Activated T-cell treated with anti-CD3 and anti-CD28 coated beads for 4 hours (primary cell): ENCODE measurements around the gene LELP1.
"Not testable (repeated sequence)": the region's sequence is repeated elsewhere in the genome, so short reads cannot be mapped to it uniquely, and the experiment has no call there.

Source experiments
- DNase-seq: peaks from one replicate; pipeline ENCODE4 v3.0.0-alpha.2; 2020

Gene LELP1

DNA sequence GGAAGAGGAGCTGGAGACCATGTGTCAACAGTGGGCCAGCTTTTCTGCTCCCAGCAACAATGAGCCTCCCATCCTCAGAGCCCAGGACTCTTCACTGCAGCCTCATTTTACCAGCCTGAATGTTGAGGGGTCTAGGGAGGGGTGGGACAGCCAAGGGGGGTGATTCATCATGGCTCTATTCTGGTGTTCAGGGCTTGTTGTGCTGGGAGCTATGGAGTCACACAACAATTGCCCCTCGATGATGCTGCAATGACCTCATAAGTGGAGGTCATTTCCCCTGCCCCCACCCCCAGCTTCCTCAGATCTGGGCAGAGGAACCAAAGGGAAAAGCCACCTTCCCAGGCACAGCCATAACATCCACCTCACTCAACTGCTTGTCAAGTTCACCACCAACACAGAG is at the start of gene LELP1:
Gene LELP1 (plus strand): TSS at position 301 of the 400 bp plus-strand sequence. CDS start 1,278 bp downstream, outside the sequence.
- DNase-seq: no peak

- no peak for DNase-seq
These were observed 47.7 kb upstream of the LELP1 start for GRCh38 chr1:153155541-153155940.

GRCh38 chr1:153168686-153169085 is 34.5 kb upstream of the LELP1 start:
- no peak for DNase-seq

DNA sequence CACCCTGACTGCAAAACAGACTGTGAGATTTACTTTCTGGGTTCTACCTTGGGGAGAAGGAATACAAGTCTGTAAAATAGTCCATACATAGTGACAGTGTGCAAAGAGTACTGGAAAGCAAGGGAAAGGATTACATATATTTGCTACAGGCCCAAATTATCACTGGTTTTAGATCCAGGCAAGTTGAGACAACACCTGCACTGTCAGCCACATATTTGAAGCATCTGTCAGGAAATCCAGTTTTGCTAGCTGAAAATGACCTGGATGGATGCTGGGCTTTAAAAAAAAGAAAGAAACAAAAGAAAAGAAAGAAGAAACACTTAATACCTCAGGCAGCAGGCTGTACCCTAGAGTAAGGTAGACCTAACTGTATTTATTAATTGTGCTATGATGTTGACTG is 28.6 kb upstream of the LELP1 start:
- no peak for DNase-seq

- DNase-seq: no peak
These were observed 24.3 kb upstream of the LELP1 start for GRCh38 chr1:153178922-153179321.

GRCh38 chr1:153180556-153180955 is 22.7 kb upstream of the LELP1 start:
- DNase-seq: no peak

GRCh38 chr1:153188301-153188700 is 14.9 kb upstream of the LELP1 start:
- not testable (repeated sequence) for DNase-seq

DNA sequence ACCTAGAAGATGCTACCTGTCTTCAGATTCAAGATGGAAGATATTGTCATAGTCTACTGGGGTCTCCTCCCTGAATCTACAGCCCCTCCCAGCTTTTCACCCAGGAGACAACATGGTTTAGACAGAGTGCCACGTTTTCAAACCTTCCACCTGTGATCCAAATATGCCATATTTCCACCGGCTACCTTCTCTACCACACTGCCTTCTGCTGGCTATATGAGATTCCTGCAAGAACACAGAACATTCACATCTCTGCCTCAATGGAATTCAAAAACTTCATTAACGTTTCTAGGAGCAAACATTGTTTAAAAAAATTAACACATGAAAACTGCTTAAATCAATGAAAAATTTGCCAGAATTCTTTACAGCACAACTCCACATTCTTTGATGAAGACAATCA is 12.9 kb upstream of the LELP1 start:
- no peak for DNase-seq

DNA sequence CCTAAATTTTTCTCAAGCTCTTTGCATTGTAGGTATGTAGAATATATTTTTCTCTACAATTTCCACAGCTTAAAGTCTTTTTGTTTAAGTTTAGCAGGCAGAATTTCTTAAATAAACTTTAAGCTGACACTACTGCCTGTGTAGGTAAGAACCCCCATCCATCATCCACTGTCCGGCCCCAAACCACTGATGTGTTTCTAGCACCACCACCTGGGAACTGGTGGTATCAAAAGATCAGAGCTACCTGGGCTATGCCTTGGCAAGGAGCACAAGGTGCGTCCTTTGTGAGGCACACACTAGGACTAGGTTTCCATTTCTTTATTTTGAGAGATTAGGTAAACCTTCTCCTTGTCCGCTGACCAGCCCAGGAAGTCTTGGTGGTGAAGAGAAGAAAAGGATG is 10.5 kb upstream of the LELP1 start:
- DNase-seq: no peak

- DNase-seq: no peak
These were observed 8.7 kb upstream of the LELP1 start for GRCh38 chr1:153194331-153195050.

DNA sequence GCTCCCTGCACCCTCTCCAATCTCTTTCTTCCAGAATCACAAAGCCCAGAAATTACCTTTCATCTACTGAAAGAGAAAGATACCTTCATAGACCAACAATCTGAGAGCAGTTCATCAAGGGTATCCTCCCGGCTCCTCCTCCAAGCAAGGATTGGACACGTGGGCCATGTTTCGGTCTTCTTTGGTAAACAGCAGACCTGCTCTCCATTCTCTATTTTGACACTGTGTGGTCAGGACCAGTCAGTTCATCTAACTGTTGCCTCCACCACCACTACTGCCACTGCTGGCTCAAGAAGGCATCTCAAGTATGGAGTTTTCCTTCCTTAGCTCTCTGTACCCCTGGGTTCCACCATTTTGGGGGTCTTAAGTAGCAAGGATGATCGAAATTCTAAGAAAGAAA is 8.0 kb upstream of the LELP1 start:
- no peak for DNase-seq

DNA sequence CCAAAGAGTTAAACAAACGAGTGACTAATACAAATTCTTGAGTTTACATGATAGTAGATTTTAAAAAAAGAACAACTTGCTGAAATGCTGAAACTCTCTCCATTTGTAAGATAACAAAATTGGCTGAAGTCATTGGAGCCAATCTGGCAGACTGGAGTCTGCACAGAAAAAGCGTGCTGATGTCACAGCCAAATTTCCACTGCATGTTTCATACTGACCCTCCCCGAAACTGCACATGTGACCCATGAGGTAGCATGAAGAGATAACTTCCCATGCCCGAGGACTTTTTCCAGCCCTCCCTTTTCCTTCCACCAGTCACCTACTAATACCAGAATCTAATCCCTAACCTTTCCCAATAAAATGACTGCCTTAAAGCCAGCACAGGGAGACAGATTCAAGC is 1.2 kb upstream of the LELP1 start:
- DNase-seq: no peak

DNA sequence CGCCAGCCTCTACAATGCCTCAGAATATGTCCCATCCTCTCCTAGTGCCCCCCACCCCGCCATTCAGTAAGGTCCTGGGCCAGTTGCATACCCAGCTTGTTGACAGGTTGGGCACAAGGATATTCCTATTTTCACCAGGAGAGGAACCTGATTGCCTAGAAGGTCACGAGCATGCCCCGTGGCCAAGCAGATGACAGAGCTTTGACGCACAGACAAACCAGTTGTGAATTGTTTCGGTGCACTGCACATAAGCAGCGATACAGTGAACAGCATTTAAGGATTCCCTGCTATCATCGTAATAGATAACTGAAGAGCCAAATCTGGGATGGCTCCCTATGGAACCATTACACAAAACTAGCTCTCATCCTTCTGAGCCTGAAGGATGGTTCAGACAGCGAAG is 3.4 kb downstream of the LELP1 start:
- no peak for DNase-seq

DNA sequence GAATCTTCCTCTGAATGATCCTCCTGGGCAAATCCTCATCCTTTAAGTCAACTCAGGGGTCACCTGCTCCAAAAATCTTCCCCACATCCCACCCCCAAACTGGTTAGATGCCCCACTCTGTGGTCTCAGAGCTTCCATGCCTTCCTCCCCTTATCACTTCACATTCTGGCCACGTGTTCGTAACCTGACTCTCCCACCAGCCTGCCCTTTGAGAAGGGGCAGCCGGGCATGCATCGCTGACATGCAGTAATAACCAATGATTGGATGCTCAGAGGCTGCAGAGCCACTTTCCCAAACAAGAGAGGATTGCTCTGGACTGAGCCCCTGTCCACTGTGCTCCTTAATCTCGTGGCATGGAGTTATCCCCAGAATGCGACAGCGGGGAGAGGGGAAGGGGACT is 7.0 kb downstream of the LELP1 start:
- DNase-seq: no peak

DNA sequence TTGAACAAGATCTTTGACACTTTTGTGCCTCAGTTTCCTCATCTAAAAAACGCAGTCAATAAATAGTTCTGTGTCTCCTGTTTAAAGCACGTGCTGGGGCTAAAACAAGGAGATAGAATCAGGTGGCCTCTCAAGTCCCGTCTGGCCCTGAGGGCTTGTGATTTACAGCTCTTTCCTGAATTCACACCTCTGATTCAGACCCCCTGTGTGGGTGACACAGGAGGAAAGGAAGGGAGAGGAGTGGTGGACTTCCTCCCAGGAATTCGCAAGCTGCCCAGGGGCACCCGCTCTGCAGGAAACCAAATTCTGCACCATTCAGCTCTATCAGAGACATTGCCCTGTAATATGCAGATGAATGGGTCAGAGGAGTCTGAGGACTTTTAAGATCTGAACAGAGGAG is 9.0 kb downstream of the LELP1 start:
- DNase-seq: no peak

DNA sequence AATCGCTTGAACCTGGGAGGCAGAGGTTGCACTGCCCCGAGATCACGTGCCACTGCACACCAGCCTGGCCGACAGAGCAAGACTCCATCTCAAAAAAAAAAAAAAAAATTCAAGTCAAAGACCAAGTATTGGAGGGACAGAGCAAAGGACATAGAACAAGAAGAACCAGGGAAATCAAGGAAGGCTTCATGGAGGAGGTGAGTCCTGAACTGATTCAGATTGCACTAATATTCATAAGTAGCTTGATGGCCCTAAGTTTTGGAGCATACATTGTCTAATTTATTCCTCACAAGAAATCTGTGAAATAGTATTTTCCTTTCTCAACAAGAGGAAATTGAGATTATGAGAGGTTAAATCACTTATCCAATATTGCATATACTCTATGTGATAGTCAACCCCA is 10.3 kb downstream of the LELP1 start:
- no peak for DNase-seq

DNA sequence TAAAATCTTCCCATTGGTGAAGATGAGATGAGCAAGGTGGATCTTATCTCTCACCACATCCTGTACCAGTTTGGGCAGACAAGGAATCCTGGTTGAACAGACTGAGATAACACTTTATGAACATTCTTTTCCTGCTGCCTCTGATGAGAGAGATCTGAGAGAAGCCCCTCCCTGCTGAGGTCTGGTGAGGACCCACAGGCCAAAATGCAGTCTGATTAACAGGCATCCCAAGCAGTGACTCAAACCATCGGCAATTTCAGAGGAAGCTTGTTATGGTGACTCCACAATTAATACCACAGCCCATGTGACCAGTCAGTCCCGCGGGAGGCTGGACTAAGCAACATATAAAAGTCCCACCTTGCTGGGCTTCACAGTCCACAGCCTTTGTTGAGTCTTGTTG is 14.0 kb downstream of the LELP1 start, which contains the start of gene PRR9:
Gene PRR9 (plus strand): TSS at position 373 of the 400 bp plus-strand sequence. CDS start 561 bp downstream, outside the sequence.
- no peak for DNase-seq

DNA sequence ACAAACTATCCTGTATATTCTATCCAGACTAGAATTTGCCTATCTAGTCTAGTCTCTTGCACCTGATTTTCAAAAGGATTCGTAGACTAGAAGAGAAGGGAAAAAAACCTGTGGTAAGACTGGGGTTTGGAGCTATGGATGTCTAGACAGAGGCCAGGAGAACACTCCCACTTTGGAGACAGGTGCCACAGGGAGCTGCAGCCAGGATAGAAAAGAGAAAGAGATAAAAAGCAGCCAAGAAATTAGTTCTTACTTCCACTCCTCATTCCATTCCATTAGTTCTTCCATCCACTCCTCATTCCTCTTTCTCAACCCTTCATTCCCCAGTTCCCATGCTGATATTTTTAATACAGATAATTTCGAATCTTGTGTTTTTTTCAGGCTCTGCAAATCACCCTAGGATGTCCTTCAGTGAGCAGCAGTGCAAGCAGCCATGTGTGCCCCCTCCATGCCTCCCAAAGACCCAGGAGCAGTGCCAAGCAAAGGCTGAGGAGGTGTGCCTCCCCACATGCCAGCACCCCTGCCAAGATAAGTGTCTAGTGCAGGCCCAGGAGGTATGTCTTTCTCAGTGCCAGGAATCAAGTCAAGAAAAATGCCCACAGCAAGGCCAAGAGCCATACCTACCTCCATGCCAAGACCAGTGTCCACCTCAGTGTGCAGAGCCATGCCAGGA is 14.7 kb downstream of the LELP1 start:
- DNase-seq: no peak

DNA sequence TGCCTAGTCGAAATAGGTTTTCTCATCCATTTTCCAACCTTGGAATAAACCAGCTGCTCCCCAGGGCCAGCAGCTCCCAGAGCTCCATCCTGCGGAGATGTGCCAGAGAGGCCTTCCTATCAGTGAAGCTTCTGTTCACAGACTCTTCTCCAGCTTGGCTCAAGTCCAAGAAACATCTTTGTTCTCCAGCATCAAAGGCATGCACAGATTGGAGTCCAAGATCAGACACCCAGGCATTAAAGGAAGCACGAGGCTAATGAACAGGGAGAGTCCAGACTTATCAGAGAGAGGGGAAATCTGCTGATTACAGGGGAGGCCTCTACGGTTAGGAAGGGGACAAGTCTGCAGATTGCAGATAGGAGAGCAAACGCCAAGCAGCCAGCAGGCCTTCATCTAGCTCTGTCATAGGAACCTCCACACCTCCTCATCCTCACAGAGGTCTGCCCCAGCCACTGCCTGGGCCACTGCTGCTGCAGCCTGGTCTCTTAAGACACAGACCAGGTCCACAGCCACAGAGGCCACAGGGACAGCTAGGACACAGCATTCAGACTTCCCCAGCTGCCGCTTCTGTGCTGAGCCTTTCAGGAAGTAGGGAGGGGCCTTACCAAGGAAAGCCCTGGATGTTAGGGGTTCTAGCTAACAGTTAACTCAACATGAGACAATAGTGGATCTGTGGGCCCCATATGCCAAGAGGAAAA is 17.5 kb downstream of the LELP1 start:
- DNase-seq: no peak

GRCh38 chr1:153223040-153223891 is 20.0 kb downstream of the LELP1 start:
- DNase-seq: peak; percentile 24

- no peak for DNase-seq
These were observed 24.6 kb downstream of the LELP1 start for GRCh38 chr1:153227810-153228209.

GRCh38 chr1:153228491-153228890 is 25.3 kb downstream of the LELP1 start:
- no peak for DNase-seq
